ENCODE measurements around the gene SLC22A2. TPM values are rescaled to one million over a fixed set of nuclear protein-coding genes. Genes with fewer than 3 reads are reported as not detected.

The SLC22A2 gene
- total RNA-seq, 4 donors from 2014 or later = not detected

- TF ChIP-seq POLR2AphosphoS5 (IDR thresholded peaks at IDR 0.05) (no peak), EP300 (IDR thresholded peaks at IDR 0.05; ENCODE audit: low read depth) (no peak), POLR2A (IDR thresholded peaks at IDR 0.05) (no peak)
- TF ChIP-seq, protein P1, sequence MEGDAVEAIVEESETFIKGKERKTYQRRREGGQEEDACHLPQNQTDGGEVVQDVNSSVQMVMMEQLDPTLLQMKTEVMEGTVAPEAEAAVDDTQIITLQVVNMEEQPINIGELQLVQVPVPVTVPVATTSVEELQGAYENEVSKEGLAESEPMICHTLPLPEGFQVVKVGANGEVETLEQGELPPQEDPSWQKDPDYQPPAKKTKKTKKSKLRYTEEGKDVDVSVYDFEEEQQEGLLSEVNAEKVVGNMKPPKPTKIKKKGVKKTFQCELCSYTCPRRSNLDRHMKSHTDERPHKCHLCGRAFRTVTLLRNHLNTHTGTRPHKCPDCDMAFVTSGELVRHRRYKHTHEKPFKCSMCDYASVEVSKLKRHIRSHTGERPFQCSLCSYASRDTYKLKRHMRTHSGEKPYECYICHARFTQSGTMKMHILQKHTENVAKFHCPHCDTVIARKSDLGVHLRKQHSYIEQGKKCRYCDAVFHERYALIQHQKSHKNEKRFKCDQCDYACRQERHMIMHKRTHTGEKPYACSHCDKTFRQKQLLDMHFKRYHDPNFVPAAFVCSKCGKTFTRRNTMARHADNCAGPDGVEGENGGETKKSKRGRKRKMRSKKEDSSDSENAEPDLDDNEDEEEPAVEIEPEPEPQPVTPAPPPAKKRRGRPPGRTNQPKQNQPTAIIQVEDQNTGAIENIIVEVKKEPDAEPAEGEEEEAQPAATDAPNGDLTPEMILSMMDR (IDR thresholded peaks at IDR 0.05) = no peak
- 53 to 75% methylated on average over 1 to 2 of the region's 2 CpGs for WGBS, 2 donors (ENCODE audit: low coverage in 1 of 2)
- no peak overlapping the region for H3K4me3 ChIP-seq
- in situ Hi-C loops (cut with MboI; ENCODE audit: low pct_ligation_motif_present in 1 of 4, low pct_unique_long_range_greater_than_20kb in 1 of 4, low sequenced_read_pairs in 3 of 4) (no loop called here), intact Hi-C loops (cut with DNase I; ENCODE audit: low total_unique reads) (no loop called here)
- H3K9me3 ChIP-seq = no peaks in the 10 kb centered on the region
- H3K36me3 ChIP-seq = no peaks in the 10 kb centered on the region
- H3K4me1 ChIP-seq = peaks cover 0 to 46% (median 8%) of the 10 kb centered on the region in 4 donors
- no peak for DNase-seq
- peak overlapping the region in 1 of 4 donors; percentile 42 for H3K27ac ChIP-seq
- H3K27me3 ChIP-seq = no peaks in the 10 kb centered on the region
These were observed 56.2 kb downstream of the SLC22A2 start for GRCh38 chr6:160202411-160202810.

- H3K27me3 ChIP-seq = no peaks in the 10 kb centered on the region
- TF ChIP-seq, protein P1 (IDR thresholded peaks at IDR 0.05) = no peak
- TF ChIP-seq EP300 (IDR thresholded peaks at IDR 0.05; ENCODE audit: low read depth) (no peak), POLR2A (IDR thresholded peaks at IDR 0.05) (no peak), POLR2AphosphoS5 (IDR thresholded peaks at IDR 0.05) (no peak)
- 86% methylated on average over 2 of the region's 2 CpGs; no CpG with 5 or more reads in 1 of the 2 donors for WGBS, 2 donors (ENCODE audit: low coverage in 1 of 2)
- no peak overlapping the region for H3K4me3 ChIP-seq
- H3K36me3 ChIP-seq = no peaks in the 10 kb centered on the region
- H3K4me1 ChIP-seq = peaks cover 0 to 38% (median 8%) of the 10 kb centered on the region in 4 donors
- in situ Hi-C loops (cut with MboI; ENCODE audit: low pct_ligation_motif_present in 1 of 4, low pct_unique_long_range_greater_than_20kb in 1 of 4, low sequenced_read_pairs in 3 of 4) (no loop called here), intact Hi-C loops (cut with DNase I; ENCODE audit: low total_unique reads) (no loop called here)
- no peak for DNase-seq
- H3K27ac ChIP-seq = no peak overlapping the region
- no peaks in the 10 kb centered on the region for H3K9me3 ChIP-seq
These were observed 57.6 kb downstream of the SLC22A2 start for GRCh38 chr6:160201061-160201460.

- Histone ChIP-seq H3K27ac (peak overlapping the region; percentile 70 to 78 (median 74)), H3K27me3 (no peaks in the 10 kb centered on the region), H3K4me3 (no peak overlapping the region), H3K36me3 (no peaks in the 10 kb centered on the region), H3K4me1 (peaks cover 0 to 35% (median 6%) of the 10 kb centered on the region in 4 donors), H3K9me3 (peaks cover 16 to 18% of the 10 kb centered on the region in 2 donors)
- intact Hi-C loops (cut with DNase I; ENCODE audit: low total_unique reads) = no loop called here
- TF ChIP-seq EP300 (IDR thresholded peaks at IDR 0.05; ENCODE audit: low read depth) (no peak), POLR2AphosphoS5 (IDR thresholded peaks at IDR 0.05) (peak in 2 of 3 donors; percentile 30 to 53)
- in situ Hi-C loops (cut with MboI; ENCODE audit: low pct_ligation_motif_present in 1 of 4, low pct_unique_long_range_greater_than_20kb in 1 of 4, low sequenced_read_pairs in 3 of 4) = no loop called here
- DNase-seq = peak; percentile 24
- WGBS, 2 donors (ENCODE audit: low coverage in 1 of 2) = 7 to 8% methylated on average over 3 of the region's 3 CpGs
These were observed 59.9 kb downstream of the SLC22A2 start for GRCh38 chr6:160198606-160199211.

- H3K36me3 ChIP-seq = no peaks in the 10 kb centered on the region
- H3K27me3 ChIP-seq = no peaks in the 10 kb centered on the region
- no peak for DNase-seq
- peaks cover 26 to 28% of the 10 kb centered on the region in 2 donors for H3K9me3 ChIP-seq
- in situ Hi-C loops (cut with MboI; ENCODE audit: low pct_ligation_motif_present in 1 of 4, low pct_unique_long_range_greater_than_20kb in 1 of 4, low sequenced_read_pairs in 3 of 4) (no loop called here), intact Hi-C loops (cut with DNase I; ENCODE audit: low total_unique reads) (no loop called here)
- TF ChIP-seq, protein P1 (IDR thresholded peaks at IDR 0.05) = no peak
- TF ChIP-seq POLR2AphosphoS5 (IDR thresholded peaks at IDR 0.05) = no peak
- no peak overlapping the region for H3K27ac ChIP-seq
- no peak overlapping the region for H3K4me3 ChIP-seq
- H3K4me1 ChIP-seq = peaks cover 0 to 25% (median under 1%) of the 10 kb centered on the region in 4 donors
These were observed 61.0 kb downstream of the SLC22A2 start for GRCh38 chr6:160197662-160198061.

- intact Hi-C loops (cut with DNase I; ENCODE audit: low total_unique reads) (no loop called here), in situ Hi-C loops (cut with MboI; ENCODE audit: low pct_ligation_motif_present in 1 of 4, low pct_unique_long_range_greater_than_20kb in 1 of 4, low sequenced_read_pairs in 3 of 4) (no loop called here)
- TF ChIP-seq EP300 (IDR thresholded peaks at IDR 0.05; ENCODE audit: low read depth) = no peak
- TF ChIP-seq POLR2AphosphoS5 (IDR thresholded peaks at IDR 0.05) = no peak
- no peak for TF ChIP-seq POLR2A (IDR thresholded peaks at IDR 0.05)
- TF ChIP-seq, protein P1 (IDR thresholded peaks at IDR 0.05) = no peak
- WGBS, 2 donors (ENCODE audit: low coverage in 1 of 2) = 67 to 80% methylated on average over 1 of the region's 1 CpG
- H3K9me3 ChIP-seq = peaks cover 26 to 35% of the 10 kb centered on the region in 2 donors
- H3K27ac ChIP-seq = no peak overlapping the region
- DNase-seq = no peak
- H3K27me3 ChIP-seq = no peaks in the 10 kb centered on the region
- H3K4me3 ChIP-seq = no peak overlapping the region
- peaks cover 0 to 11% (median 0%) of the 10 kb centered on the region in 4 donors for H3K4me1 ChIP-seq
- no peaks in the 10 kb centered on the region for H3K36me3 ChIP-seq
These were observed 63.8 kb downstream of the SLC22A2 start for GRCh38 chr6:160194808-160195207.
